Measurements from ENCODE around the gene NDC80. TPM values are rescaled to one million over a fixed set of nuclear protein-coding genes. Genes with fewer than 3 reads are reported as not detected.

NDC80 gene
- total RNA-seq, 1 donor from 2014 or later: 3.9 TPM

DNA sequence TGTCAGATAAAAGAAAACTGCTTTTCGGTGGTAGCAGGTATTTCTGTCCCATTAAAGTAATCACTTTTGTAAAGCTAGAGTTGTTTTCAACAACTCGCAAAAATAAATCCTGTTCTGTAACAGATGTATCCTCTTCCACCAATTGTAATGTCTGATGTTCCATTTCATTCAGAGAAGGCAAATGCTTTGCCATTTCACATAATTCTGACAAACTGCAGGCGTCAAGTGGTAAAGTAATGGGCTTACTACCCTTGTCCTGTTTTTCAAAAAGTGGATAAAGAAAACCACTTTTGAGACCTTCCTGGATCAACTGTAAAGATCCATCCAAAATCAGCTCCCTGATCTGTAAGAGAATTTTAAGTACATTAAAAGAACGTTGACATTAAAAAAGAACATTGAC, 16.7 kb upstream of the NDC80 start:
- intact Hi-C loops (cut with DNase I): loop anchor here (5.0 kb wide), 1 partner anchor 462 kb away; no protein-coding TSS in a partner anchor

DNA sequence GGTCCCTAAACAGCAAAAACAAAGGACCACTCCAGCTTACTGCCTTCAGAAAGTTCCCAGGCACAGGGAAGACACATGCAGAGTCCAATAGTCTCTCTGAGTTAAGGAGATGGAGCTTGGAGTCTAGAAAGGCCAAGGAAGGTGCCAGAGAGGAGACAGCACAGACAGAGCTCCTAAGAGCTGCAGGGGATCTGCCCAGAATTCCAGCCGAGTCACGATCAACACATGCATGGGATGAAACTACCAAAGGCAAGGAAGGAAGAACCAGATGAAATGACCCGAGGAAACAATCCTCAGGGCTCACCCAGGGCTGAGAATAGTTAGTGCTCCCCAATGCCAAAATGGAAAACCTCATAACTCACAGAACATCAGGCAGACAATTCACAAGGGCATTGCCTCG, 15.5 kb upstream of the NDC80 start:
- Histone ChIP-seq H3K9me3 (no peaks in the 10 kb centered on the region), H3K4me3 (no peak overlapping the region), H3K4me1 (no peaks in the 10 kb centered on the region), H3K27ac (no peak overlapping the region), H3K27me3 (no peaks in the 10 kb centered on the region), H3K36me3 (peaks cover 0 to 6% of the 10 kb centered on the region in 2 donors)
- intact Hi-C loops (cut with DNase I): no loop called here
- TF ChIP-seq, protein P1, sequence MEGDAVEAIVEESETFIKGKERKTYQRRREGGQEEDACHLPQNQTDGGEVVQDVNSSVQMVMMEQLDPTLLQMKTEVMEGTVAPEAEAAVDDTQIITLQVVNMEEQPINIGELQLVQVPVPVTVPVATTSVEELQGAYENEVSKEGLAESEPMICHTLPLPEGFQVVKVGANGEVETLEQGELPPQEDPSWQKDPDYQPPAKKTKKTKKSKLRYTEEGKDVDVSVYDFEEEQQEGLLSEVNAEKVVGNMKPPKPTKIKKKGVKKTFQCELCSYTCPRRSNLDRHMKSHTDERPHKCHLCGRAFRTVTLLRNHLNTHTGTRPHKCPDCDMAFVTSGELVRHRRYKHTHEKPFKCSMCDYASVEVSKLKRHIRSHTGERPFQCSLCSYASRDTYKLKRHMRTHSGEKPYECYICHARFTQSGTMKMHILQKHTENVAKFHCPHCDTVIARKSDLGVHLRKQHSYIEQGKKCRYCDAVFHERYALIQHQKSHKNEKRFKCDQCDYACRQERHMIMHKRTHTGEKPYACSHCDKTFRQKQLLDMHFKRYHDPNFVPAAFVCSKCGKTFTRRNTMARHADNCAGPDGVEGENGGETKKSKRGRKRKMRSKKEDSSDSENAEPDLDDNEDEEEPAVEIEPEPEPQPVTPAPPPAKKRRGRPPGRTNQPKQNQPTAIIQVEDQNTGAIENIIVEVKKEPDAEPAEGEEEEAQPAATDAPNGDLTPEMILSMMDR (IDR thresholded peaks at IDR 0.05): no peak
- TF ChIP-seq POLR2AphosphoS5 (IDR thresholded peaks at IDR 0.05; ENCODE audit: insufficient read depth in 1 of 2, low read depth in 1 of 2) (no peak), POLR2A (IDR thresholded peaks at IDR 0.05) (no peak)
- no peak for DNase-seq (ENCODE audit: extremely low spot score in 2 of 2)

More for the DNA sequence above, 16.7 kb upstream of the NDC80 start:
- Histone ChIP-seq H3K36me3 (peaks cover 0 to 6% of the 10 kb centered on the region in 2 donors), H3K9me3 (no peaks in the 10 kb centered on the region), H3K27me3 (no peaks in the 10 kb centered on the region), H3K4me1 (no peaks in the 10 kb centered on the region), H3K4me3 (no peak overlapping the region), H3K27ac (no peak overlapping the region)
- no peak for TF ChIP-seq POLR2A (IDR thresholded peaks at IDR 0.05)
- TF ChIP-seq, protein P1 (IDR thresholded peaks at IDR 0.05): no peak
- no peak for TF ChIP-seq POLR2AphosphoS5 (IDR thresholded peaks at IDR 0.05; ENCODE audit: insufficient read depth in 1 of 2, low read depth in 1 of 2)
- DNase-seq (ENCODE audit: extremely low spot score in 2 of 2): no peak

DNA sequence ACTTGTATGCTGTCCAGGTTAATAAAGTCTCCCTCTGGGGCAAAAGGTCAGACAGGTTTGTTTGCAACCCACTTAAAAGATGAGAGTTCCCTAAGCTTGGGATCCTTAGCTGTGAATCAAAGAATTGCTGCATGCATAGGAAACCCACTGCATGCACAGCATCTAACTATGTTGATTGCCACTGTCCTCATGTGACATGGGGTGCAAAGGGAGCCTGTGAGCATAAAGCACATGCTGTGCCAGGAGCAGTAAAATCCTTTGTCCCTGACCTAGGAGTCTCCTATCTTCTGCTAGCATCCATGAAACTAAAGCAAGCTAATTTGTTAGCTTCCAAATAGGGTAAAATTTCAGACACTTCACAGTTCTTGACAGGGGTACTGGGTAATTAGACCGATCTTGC, 13.8 kb upstream of the NDC80 start:
- no peaks in the 10 kb centered on the region for H3K9me3 ChIP-seq
- TF ChIP-seq, protein P1 (IDR thresholded peaks at IDR 0.05): no peak
- TF ChIP-seq POLR2AphosphoS5 (IDR thresholded peaks at IDR 0.05; ENCODE audit: insufficient read depth in 1 of 2, low read depth in 1 of 2) (no peak), POLR2A (IDR thresholded peaks at IDR 0.05) (no peak)
- intact Hi-C loops (cut with DNase I): no loop called here
- no peaks in the 10 kb centered on the region for H3K36me3 ChIP-seq
- DNase-seq (ENCODE audit: extremely low spot score in 2 of 2): no peak
- H3K27me3 ChIP-seq: no peaks in the 10 kb centered on the region
- no peak overlapping the region for H3K4me3 ChIP-seq
- H3K4me1 ChIP-seq: no peaks in the 10 kb centered on the region
- no peak overlapping the region for H3K27ac ChIP-seq

DNA sequence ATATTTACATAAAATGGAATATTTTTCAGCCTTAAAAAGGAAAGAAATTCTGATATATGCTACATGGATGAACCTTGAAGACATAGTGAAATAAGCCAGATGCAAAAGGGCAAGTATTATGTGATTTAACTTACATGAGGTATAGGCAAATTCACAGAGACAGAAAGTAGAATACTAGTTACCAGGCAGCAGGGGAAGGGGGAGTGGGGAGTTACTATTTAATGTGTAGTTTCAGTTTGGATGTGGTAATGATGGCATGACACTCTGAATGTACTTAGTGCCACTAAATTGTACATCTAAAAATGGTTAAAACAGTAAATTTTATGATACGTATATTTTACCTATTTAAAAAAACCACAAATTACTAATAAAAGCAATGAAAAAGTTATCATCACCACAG, 12.1 kb upstream of the NDC80 start:
- Histone ChIP-seq H3K4me3 (no peak overlapping the region), H3K4me1 (no peaks in the 10 kb centered on the region), H3K36me3 (no peaks in the 10 kb centered on the region), H3K27me3 (no peaks in the 10 kb centered on the region), H3K9me3 (no peaks in the 10 kb centered on the region), H3K27ac (no peak overlapping the region)
- DNase-seq (ENCODE audit: extremely low spot score in 2 of 2): no peak
- TF ChIP-seq, protein P1 (IDR thresholded peaks at IDR 0.05): no peak
- TF ChIP-seq POLR2A (IDR thresholded peaks at IDR 0.05) (no peak), POLR2AphosphoS5 (IDR thresholded peaks at IDR 0.05; ENCODE audit: insufficient read depth in 1 of 2, low read depth in 1 of 2) (no peak)
- intact Hi-C loops (cut with DNase I): no loop called here

DNA sequence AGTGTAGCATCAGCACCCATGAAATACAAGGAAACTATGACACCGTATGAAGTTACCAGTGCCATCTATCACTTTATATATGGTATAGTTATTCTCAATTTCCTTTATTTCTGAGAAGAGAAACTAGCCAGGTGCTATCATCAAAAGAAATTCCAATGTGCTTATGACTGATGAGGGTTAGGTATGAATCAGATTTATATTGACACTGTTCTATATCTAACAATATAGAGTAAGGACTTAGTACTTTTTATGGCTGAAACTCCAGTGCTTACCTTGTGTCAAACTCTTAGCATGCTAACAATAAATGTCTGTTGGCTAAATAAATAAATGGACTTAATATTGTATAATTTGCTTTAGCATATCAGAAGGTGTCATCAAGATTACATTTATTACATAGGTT, 7.0 kb upstream of the NDC80 start:
- Histone ChIP-seq H3K9me3 (no peaks in the 10 kb centered on the region), H3K36me3 (no peaks in the 10 kb centered on the region)

More for the DNA sequence above, 7.0 kb upstream of the NDC80 start:
- TF ChIP-seq POLR2A (IDR thresholded peaks at IDR 0.05) (no peak), POLR2AphosphoS5 (IDR thresholded peaks at IDR 0.05; ENCODE audit: insufficient read depth in 1 of 2, low read depth in 1 of 2) (no peak)
- TF ChIP-seq, protein P1 (IDR thresholded peaks at IDR 0.05): no peak
- intact Hi-C loops (cut with DNase I): no loop called here
- Histone ChIP-seq H3K27me3 (no peaks in the 10 kb centered on the region), H3K4me1 (peaks cover 9% of the 10 kb centered on the region), H3K4me3 (no peak overlapping the region), H3K27ac (no peak overlapping the region)
- DNase-seq (ENCODE audit: extremely low spot score in 2 of 2): no peak

All from vagina (tissue), 2 donors.